Measurements from ENCODE around the gene ZNF397. TPM values are rescaled to one million over a fixed set of nuclear protein-coding genes. Genes with fewer than 3 reads are reported as not detected.
A peak's percentile ranks its signal among the peaks of the same experiment; 100 is the strongest.

Gene ZNF397
- total and polyA plus RNA-seq, 9 of the 15 experiments (the other 6 are each of a cell fraction or from before 2014, with no cell fraction given): 6.4 to 24.2 (median 19.3) TPM

DNA sequence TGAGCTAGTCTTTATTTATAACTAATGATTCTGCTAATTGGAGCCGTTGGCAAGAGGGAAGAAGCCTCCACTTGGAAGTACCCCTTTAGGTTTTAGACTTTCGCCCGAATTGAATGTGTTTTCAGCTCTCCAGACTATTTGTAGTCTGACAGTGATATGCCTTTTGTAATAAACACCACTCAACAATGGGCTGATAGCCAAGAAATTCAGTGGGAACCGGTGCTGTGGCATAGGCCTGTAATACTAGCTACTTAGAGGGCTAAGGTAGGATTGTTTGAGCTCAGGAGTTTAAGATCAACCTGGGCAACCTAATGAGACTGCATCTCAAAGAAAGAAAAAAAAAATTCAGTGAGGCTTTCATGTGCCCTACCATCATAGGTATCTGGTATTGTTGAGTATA lies 62.8 kb downstream of the ZNF397 start:
- FAIRE-seq (no peak), DNase-seq (ENCODE audit: extremely low read depth in 1 of 4, low spot score in 3 of 4) (no peak), ATAC-seq (no peak)
- BruUV-seq (replicated peaks): no TSS peak
- no peak for TF ChIP-seq ADNP (tag; IDR thresholded peaks at IDR 0.05)
- Histone ChIP-seq H3K9ac (ENCODE audit: insufficient read depth in 1 of 2, low read depth in 2 of 2, low read length in 2 of 2) (no peak overlapping the region), H3K27me3 (ENCODE audit: control insufficient read depth in 2 of 2, insufficient read depth in 2 of 2, low read length in 2 of 2) (no peaks in the 10 kb centered on the region), H3K4me1 (replicated peaks in 1 of 2; ENCODE audit: control insufficient read depth in 2 of 2, insufficient read depth in 2 of 2, low read length in 2 of 2) (no peaks in the 10 kb centered on the region), H3K36me3 (ENCODE audit: control insufficient read depth, insufficient read depth, low read length) (peaks cover 63% of the 10 kb centered on the region), H3K27ac (ENCODE audit: extremely low read depth, low read depth, low read length) (no peak overlapping the region), H3K79me2 (ENCODE audit: control insufficient read depth, insufficient read depth, low read length) (peaks cover 21% of the 10 kb centered on the region), H3K4me2 (ENCODE audit: insufficient read depth, low read length) (no peak overlapping the region), H3K9me1 (ENCODE audit: control insufficient read depth, insufficient read depth, low read length) (no peaks in the 10 kb centered on the region), H2AFZ (ENCODE audit: low read depth, low read length) (no peak overlapping the region), H3K9me3 (replicated peaks; ENCODE audit: control insufficient read depth, insufficient read depth, low read depth, low read length) (peaks cover 31% of the 10 kb centered on the region), H4K20me1 (replicated peaks; ENCODE audit: control insufficient read depth, insufficient read depth, low read length) (no peaks in the 10 kb centered on the region), H3K4me3 (no peak overlapping the region)
- in situ Hi-C loops (cut with MboI) (no loop called here), intact Hi-C loops (cut with micrococcal nuclease) (no loop called here)
- POLR2A ChIA-PET: interaction anchor here (0.9 kb wide), 1 partner anchor 14 kb away, joined by 3 read pairs; the partner anchor contains the start of gene ZSCAN30
- 93% methylated on average over 4 of the region's 4 CpGs for WGBS (ENCODE audit: insufficient coverage, low coverage, missing lambda C conversion rate)
- CTCF ChIA-PET (ENCODE audit: low intra/inter-chr PET ratio): no interaction called here

DNA sequence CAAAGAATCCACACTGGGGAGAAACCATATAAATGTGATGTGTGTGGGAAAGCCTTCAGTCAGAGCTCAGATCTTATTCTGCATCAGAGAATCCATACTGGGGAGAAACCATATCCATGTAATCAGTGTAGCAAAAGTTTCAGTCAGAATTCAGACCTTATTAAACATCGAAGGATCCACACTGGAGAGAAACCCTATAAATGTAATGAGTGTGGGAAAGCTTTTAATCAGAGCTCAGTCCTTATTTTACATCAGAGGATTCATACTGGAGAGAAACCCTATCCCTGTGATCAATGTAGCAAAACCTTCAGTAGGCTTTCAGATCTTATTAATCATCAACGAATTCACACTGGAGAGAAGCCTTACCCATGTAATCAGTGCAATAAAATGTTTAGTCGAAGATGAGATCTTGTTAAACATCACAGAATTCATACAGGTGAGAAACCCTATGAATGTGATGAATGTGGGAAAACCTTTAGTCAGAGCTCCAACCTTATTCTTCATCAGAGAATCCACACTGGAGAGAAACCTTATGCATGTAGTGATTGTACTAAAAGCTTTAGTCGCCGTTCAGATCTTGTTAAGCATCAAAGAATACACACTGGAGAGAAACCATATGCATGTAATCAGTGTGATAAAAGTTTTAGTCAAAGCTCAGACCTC lies 65.9 kb downstream of the ZNF397 start:
- POLR2A ChIA-PET: interaction anchor here (0.7 to 1.2 kb wide), 3 partner anchors 13 to 66 kb away, joined by 3 to 4 read pairs (median 3); partner anchors contain the start of gene ZNF397
- no peak overlapping the region for H3K27ac ChIP-seq (ENCODE audit: extremely low read depth, low read depth, low read length)
- TSS peak; percentile 15 for BruUV-seq (replicated peaks)

More for the DNA sequence above, 65.9 kb downstream of the ZNF397 start:
- 0 out of 4 replicates have a peak, but pooled peaks of 1 of the 2 experiments have one; percentile 15 for TF ChIP-seq TRIM24 (IDR thresholded peaks at IDR 0.05)
- peak in 1 of 2 experiments; percentile 51; a peak in 1 of 3 replicates for TF ChIP-seq CBX3 (IDR thresholded peaks at IDR 0.05; ENCODE audit: borderline replicate concordance in 1 of 2, low read length in 2 of 2)
- TF ChIP-seq SMAD4 (CRISPR knock-in tag; conservative IDR thresholded peaks at IDR 0.05): no peak
- no peak for TF ChIP-seq POLR2AphosphoS2 (IDR thresholded peaks at IDR 0.05; ENCODE audit: low read length)
- peak; percentile 98 for TF ChIP-seq ZNF274 (IDR thresholded peaks at IDR 0.05; ENCODE audit: borderline replicate concordance, low read depth, low read length)
- peak; percentile 87 for TF ChIP-seq ZNF75A (CRISPR knock-in tag; IDR thresholded peaks at IDR 0.05)
- TF ChIP-seq TRIM28 (IDR thresholded peaks at IDR 0.05): peak; percentile 92
- ATAC-seq (no peak), FAIRE-seq (no peak), DNase-seq (ENCODE audit: extremely low read depth in 1 of 4, low spot score in 3 of 4) (no peak)
- Histone ChIP-seq H3K36me3 (ENCODE audit: control insufficient read depth, insufficient read depth, low read length) (peaks cover 51% of the 10 kb centered on the region), H3K4me3 (no peak overlapping the region), H3K4me1 (replicated peaks in 1 of 2; ENCODE audit: control insufficient read depth in 2 of 2, insufficient read depth in 2 of 2, low read length in 2 of 2) (no peaks in the 10 kb centered on the region), H3K27me3 (ENCODE audit: control insufficient read depth in 2 of 2, insufficient read depth in 2 of 2, low read length in 2 of 2) (no peaks in the 10 kb centered on the region), H4K20me1 (replicated peaks; ENCODE audit: control insufficient read depth, insufficient read depth, low read length) (no peaks in the 10 kb centered on the region), H3K9me1 (ENCODE audit: control insufficient read depth, insufficient read depth, low read length) (no peaks in the 10 kb centered on the region), H3K9ac (ENCODE audit: insufficient read depth in 1 of 2, low read depth in 2 of 2, low read length in 2 of 2) (no peak overlapping the region), H3K79me2 (ENCODE audit: control insufficient read depth, insufficient read depth, low read length) (peaks cover 9% of the 10 kb centered on the region; the same call in 1 of the 3 replicates), H3K4me2 (ENCODE audit: insufficient read depth, low read length) (no peak overlapping the region), H3K9me3 (replicated peaks; ENCODE audit: control insufficient read depth, insufficient read depth, low read depth, low read length) (peaks cover 36% of the 10 kb centered on the region), H2AFZ (ENCODE audit: low read depth, low read length) (no peak overlapping the region)
- CTCF ChIA-PET (ENCODE audit: low intra/inter-chr PET ratio): no interaction called here
- WGBS (ENCODE audit: insufficient coverage, low coverage, missing lambda C conversion rate): 95% methylated on average over 5 of the region's 5 CpGs
- in situ Hi-C loops (cut with MboI) (no loop called here), intact Hi-C loops (cut with micrococcal nuclease) (no loop called here)

Measured in K562 (cell line).